ENCODE measurements around the gene RAB31. TPM values are rescaled to one million over a fixed set of nuclear protein-coding genes. Genes with fewer than 3 reads are reported as not detected.
A peak's percentile ranks its signal among the peaks of the same experiment; 100 is the strongest.

The RAB31 gene
- total and polyA plus RNA-seq, 10 donors: 12.3 to 112 (median 72.6) TPM

DNA sequence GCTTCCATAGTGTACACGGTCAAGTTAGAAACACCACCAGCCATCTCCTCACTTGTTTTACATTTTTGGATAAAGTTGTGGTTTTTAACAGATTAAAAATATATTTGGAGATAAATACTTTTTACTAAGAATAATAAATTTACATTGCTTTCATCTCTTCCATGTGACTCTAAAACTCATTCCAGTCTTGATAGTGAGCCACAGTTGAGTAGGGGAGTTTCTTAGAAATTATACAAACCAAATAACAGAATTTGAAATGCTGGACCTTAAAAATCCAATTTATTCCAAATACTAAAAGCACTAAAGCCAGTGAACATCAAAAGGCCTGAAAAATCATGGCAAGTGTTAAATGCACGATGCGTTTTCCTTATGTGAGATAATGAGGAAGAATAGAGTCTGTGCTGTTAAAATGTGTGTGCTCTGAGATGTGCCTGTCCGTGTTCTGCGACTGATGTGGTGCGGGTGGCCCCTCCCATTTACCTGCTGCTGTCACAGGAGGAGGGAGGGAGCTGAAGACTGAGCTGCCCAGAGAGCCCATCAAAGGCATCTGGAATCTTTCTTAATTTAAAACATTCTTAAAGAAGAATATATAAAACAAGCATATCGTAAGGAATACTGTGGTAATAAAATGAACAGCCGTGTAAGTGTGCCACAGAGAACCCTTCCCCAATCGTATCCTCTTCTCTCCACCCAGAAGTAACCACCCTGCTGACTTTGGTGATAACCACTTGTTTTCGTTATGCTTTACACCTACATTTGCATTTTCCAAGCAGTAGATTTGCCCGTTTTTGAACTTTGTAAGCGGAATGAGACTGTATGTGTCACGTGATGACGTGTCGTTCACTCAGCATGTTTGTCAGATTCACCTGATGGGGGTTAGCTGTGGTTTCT lies 120.7 kb downstream of the RAB31 start:
- 63 to 81% (median 74%) methylated on average over 15 of the region's 15 CpGs for WGBS, 5 donors
- intact Hi-C loops (cut with DNase I; ENCODE audit: low total_unique reads): no loop called here
- peak in 1 of 3 donors; percentile 2 for TF ChIP-seq POLR2AphosphoS5 (IDR thresholded peaks at IDR 0.05)
- TF ChIP-seq, protein P1, sequence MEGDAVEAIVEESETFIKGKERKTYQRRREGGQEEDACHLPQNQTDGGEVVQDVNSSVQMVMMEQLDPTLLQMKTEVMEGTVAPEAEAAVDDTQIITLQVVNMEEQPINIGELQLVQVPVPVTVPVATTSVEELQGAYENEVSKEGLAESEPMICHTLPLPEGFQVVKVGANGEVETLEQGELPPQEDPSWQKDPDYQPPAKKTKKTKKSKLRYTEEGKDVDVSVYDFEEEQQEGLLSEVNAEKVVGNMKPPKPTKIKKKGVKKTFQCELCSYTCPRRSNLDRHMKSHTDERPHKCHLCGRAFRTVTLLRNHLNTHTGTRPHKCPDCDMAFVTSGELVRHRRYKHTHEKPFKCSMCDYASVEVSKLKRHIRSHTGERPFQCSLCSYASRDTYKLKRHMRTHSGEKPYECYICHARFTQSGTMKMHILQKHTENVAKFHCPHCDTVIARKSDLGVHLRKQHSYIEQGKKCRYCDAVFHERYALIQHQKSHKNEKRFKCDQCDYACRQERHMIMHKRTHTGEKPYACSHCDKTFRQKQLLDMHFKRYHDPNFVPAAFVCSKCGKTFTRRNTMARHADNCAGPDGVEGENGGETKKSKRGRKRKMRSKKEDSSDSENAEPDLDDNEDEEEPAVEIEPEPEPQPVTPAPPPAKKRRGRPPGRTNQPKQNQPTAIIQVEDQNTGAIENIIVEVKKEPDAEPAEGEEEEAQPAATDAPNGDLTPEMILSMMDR (IDR thresholded peaks at IDR 0.05 in 8 of 11, conservative IDR thresholded peaks at IDR 0.05 in 3 of 11): no peak
- peaks cover 15 to 83% (median 41%) of the 10 kb centered on the region in 6 donors for H3K4me1 ChIP-seq
- peak overlapping the region in 1 of 8 donors; percentile 39 for H3K4me3 ChIP-seq
- H3K36me3 ChIP-seq: peaks cover 0 to 18% (median 0%) of the 10 kb centered on the region in 6 donors
- H3K27me3 ChIP-seq (replicated peaks in 1 of 7): no peaks in the 10 kb centered on the region
- peak overlapping the region in 7 of 8 donors; percentile 82 to 97 (median 87) for H3K27ac ChIP-seq
- DNase-seq: no peak
- H3K9me3 ChIP-seq: no peaks in the 10 kb centered on the region

DNA sequence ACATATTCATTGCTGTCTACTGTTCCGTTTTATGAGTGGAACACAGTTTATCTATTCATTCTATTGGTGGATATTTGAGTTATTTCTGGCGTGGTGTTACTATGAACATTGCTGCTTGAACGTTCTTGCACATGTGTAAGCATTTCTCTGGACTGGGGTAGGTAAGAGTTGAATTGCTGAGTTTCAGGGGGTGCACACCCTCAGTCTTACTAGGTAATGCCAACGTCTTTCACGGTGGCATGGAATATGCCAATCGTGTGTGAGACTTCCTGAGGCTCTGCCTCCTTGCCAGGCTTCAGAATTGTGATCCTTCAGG lies 121.3 kb downstream of the RAB31 start:
- intact Hi-C loops (cut with DNase I; ENCODE audit: low total_unique reads): no loop called here
- Histone ChIP-seq H3K27ac (peak overlapping the region in 7 of 8 donors; percentile 82 to 97 (median 87)), H3K4me1 (peaks cover 15 to 77% (median 39%) of the 10 kb centered on the region in 6 donors), H3K4me3 (peak overlapping the region in 1 of 8 donors; percentile 39), H3K36me3 (peaks cover 0 to 18% (median 0%) of the 10 kb centered on the region in 6 donors), H3K9me3 (no peaks in the 10 kb centered on the region), H3K27me3 (replicated peaks in 1 of 7) (no peaks in the 10 kb centered on the region)
- DNase-seq: no peak
- TF ChIP-seq, protein P1 (IDR thresholded peaks at IDR 0.05 in 8 of 11, conservative IDR thresholded peaks at IDR 0.05 in 3 of 11): no peak
- 77 to 92% (median 84%) methylated on average over 6 of the region's 6 CpGs for WGBS, 5 donors

DNA sequence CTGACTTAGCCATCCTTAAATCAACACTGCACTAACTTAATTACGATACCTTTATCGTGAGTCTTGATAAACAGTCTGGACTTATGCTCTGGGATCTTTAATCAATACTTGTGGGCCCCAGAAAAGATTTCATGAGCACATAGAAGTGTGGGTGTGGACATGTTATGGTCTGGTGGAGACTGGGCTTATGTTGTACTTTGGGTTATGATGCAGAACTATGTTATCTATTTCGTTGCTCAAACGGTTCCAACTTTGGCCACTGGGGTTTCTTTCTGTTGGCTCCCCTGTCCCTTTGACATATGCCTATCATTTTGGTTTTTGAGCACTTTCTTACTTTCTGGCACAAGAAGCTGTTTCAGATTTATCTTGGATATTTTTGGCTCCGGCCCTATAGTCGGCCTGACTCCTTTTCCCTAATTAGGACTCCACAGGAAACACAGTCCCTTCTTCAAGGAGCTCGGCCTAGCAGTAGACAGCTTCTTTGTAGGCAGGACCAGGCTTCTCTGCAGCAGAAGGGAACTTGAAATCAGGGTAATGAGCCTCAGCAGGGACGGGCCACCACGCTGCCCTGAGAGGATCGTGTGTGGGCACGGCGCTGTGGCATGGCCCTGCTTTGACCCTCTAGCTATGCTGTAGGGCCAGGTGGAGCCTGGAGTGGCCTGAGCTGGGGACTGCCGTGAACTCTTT lies 123.1 kb downstream of the RAB31 start:
- Histone ChIP-seq H3K36me3 (peaks cover 0 to 30% (median 0%) of the 10 kb centered on the region in 6 donors), H3K9me3 (no peaks in the 10 kb centered on the region), H3K27ac (peak overlapping the region in 7 of 8 donors; percentile 30 to 97 (median 60)), H3K27me3 (replicated peaks in 1 of 7) (no peaks in the 10 kb centered on the region), H3K4me3 (no peak overlapping the region), H3K4me1 (peaks cover 10 to 58% (median 23%) of the 10 kb centered on the region in 6 donors)
- no peak for DNase-seq
- TF ChIP-seq, protein P1 (IDR thresholded peaks at IDR 0.05 in 8 of 11, conservative IDR thresholded peaks at IDR 0.05 in 3 of 11): peak in 3 of 11 experiments; percentile 17 to 26 (median 20)
- no peak for TF ChIP-seq POLR2A (IDR thresholded peaks at IDR 0.05)
- peak; percentile 30 to 39 (median 33) for TF ChIP-seq POLR2AphosphoS5 (IDR thresholded peaks at IDR 0.05)
- intact Hi-C loops (cut with DNase I; ENCODE audit: low total_unique reads): no loop called here
- 78 to 86% (median 81%) methylated on average over 12 to 13 of the region's 13 CpGs for WGBS, 5 donors

DNA sequence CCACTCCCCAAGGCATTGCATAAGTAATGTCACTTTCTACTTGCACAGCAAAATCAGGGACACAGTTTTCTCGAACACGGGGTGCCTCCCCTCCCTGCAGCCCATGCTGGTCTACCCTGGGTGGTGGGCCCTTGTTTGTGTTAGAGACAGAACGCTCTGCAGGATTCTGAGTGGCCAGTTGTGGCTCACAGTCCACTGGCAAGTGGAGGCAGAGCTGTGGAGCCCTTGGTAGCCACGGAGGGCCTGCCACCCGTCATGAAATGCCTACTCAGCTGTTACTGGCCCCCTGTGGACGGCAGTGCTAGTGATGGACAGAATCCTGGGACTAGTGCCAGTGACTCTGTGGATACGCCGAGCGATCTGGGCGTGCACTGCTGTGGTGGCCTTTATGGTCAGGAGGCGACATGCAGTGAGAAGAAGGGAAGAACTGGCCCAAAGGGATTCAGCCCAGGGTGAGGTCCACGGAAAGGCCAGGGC lies 123.7 kb downstream of the RAB31 start:
- H3K4me3 ChIP-seq: no peak overlapping the region
- DNase-seq: no peak
- no peaks in the 10 kb centered on the region for H3K9me3 ChIP-seq
- H3K27me3 ChIP-seq (replicated peaks in 1 of 7): no peaks in the 10 kb centered on the region
- H3K27ac ChIP-seq: peak overlapping the region in 6 of 8 donors; percentile 30 to 97 (median 76)
- 76 to 90% (median 89%) methylated on average over 5 to 12 of the region's 12 CpGs for WGBS, 5 donors
- peaks cover 8 to 53% (median 20%) of the 10 kb centered on the region in 6 donors for H3K4me1 ChIP-seq
- intact Hi-C loops (cut with DNase I; ENCODE audit: low total_unique reads): no loop called here
- TF ChIP-seq, protein P1 (IDR thresholded peaks at IDR 0.05 in 8 of 11, conservative IDR thresholded peaks at IDR 0.05 in 3 of 11): no peak
- TF ChIP-seq POLR2A (IDR thresholded peaks at IDR 0.05): no peak
- no peak for TF ChIP-seq POLR2AphosphoS5 (IDR thresholded peaks at IDR 0.05)
- peaks cover 0 to 32% (median 0%) of the 10 kb centered on the region in 6 donors for H3K36me3 ChIP-seq
